Loucy (cell line): ENCODE data around the gene FSTL4.

Experiments used
- H2AFZ ChIP-seq: fragments of 200-600 bp; sonication (generic); 2 replicates; pipeline ENCODE4 v1.6.0; 2016; ENCODE audit warnings: antibody characterized with exemption, mild to moderate bottlenecking, low read length, moderate library complexity
- H3F3A ChIP-seq: fragments of 200-600 bp; 2 replicates; pipeline ENCODE4 v1.6.0; 2016; ENCODE audit warnings: antibody characterized with exemption, low read depth, mild to moderate bottlenecking
- H3K27me3 ChIP-seq: fragments of 200-600 bp; sonication (generic); 2 replicates; pipeline ENCODE4 v1.6.1; 2014; ENCODE audit warnings: low read length, mild to moderate bottlenecking; ENCODE audit not compliant: insufficient read depth, poor library complexity, severe bottlenecking
- H3K36me3 ChIP-seq: fragments of 200-600 bp; sonication (generic); 2 replicates; pipeline ENCODE4 v1.6.1; 2016; ENCODE audit warnings: low read length; ENCODE audit not compliant: insufficient read depth
- H3K4me1 ChIP-seq: fragments of 200-600 bp; sonication (generic); 2 replicates; pipeline ENCODE4 v1.5.1; 2014; ENCODE audit warnings: low read length, mild to moderate bottlenecking; ENCODE audit not compliant: insufficient read depth, poor library complexity, severe bottlenecking
- H3K4me2 ChIP-seq: fragments of 200-600 bp; sonication (generic); 2 replicates; pipeline ENCODE4 v1.6.0; 2014; ENCODE audit warnings: antibody characterized with exemption, low read length, low read depth, mild to moderate bottlenecking; ENCODE audit not compliant: poor library complexity, severe bottlenecking
- H3K4me3 ChIP-seq: fragments of 200-600 bp; sonication (generic); 2 replicates; pipeline ENCODE4 v1.5.1; 2014; ENCODE audit warnings: low read length, mild to moderate bottlenecking, mixed read lengths; ENCODE audit not compliant: poor library complexity, severe bottlenecking
- H3K79me2 ChIP-seq: fragments of 200-600 bp; sonication (generic); 2 replicates; pipeline ENCODE4 v1.6.1; 2014; ENCODE audit warnings: low read length; ENCODE audit not compliant: insufficient read depth
- H3K9ac ChIP-seq: fragments of 200-600 bp; sonication (generic); 2 replicates; pipeline ENCODE4 v1.6.0; 2014; ENCODE audit warnings: mild to moderate bottlenecking, low read depth, low read length, moderate library complexity; ENCODE audit not compliant: poor library complexity, severe bottlenecking
- H3K9me2 ChIP-seq: fragments of 200-600 bp; sonication (generic); replicated peaks from 2 replicates; pipeline ENCODE4 v1.6.1; 2016; ENCODE audit warnings: low read depth, low read length, mixed read lengths
- H3K9me3 ChIP-seq: fragments of 200-600 bp; sonication (generic); 2 replicates; pipeline ENCODE4 v1.6.1; 2014; ENCODE audit warnings: mild to moderate bottlenecking, antibody characterized with exemption, low read length, low read depth; ENCODE audit not compliant: insufficient read depth
- H4K20me1 ChIP-seq: fragments of 200-600 bp; sonication (generic); 2 replicates; pipeline ENCODE4 v1.6.0; 2014; ENCODE audit warnings: antibody characterized with exemption, low read length, mild to moderate bottlenecking; ENCODE audit not compliant: insufficient read depth, poor library complexity, severe bottlenecking
- CTCF ChIP-seq: fragments of 200-600 bp; sonication (generic); conservative IDR thresholded peaks from 2 replicates; pipeline ENCODE4 v1.5.1; 2014; ENCODE audit warnings: mild to moderate bottlenecking, antibody characterized with exemption, low read length
- EZH2phosphoT487 ChIP-seq: fragments of 200-600 bp; IDR thresholded peaks from 2 replicates; pipeline ENCODE4 v1.6.1; 2018; ENCODE audit warnings: antibody characterized with exemption, mild to moderate bottlenecking, moderate library complexity, borderline replicate concordance

The FSTL4 gene

DNA sequence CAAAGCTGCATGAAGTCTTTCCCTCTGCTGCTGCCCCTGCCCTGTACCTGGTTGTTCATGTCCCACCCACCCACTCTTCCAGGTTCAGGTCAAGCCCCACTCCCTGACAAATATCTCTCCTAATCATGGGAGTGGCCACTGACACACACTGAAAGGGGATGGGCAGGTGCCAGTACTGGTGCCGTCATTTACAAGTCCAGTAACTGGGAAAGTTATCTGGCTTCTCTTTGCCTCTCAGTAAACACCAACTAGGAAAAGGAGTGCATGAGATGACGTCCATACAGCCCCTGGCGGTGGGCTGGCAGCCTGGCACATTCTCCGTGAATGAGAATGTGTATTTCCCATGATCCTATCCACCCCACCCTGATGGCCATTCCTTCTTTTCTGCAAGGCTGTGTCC, 225.2 kb downstream of the FSTL4 start:
- Histone ChIP-seq H3K9me2 (no peaks in the 10 kb centered on the region), H3K36me3 (no peaks in the 10 kb centered on the region), H3K4me1 (no peaks in the 10 kb centered on the region), H3K9ac (no peak overlapping the region), H3K79me2 (no peaks in the 10 kb centered on the region), H3F3A (no peaks in the 10 kb centered on the region), H2AFZ (no peak overlapping the region), H4K20me1 (no peaks in the 10 kb centered on the region), H3K4me3 (no peak overlapping the region), H3K9me3 (no peaks in the 10 kb centered on the region), H3K4me2 (no peak overlapping the region), H3K27me3 (no peaks in the 10 kb centered on the region)
- no peak for TF ChIP-seq CTCF
- no peak for TF ChIP-seq EZH2phosphoT487

GRCh38 chr5:133386662-133387061, 225.7 kb downstream of the FSTL4 start:
- H3K4me3 ChIP-seq = no peak overlapping the region

GRCh38 chr5:133385346-133385745, 227.0 kb downstream of the FSTL4 start:
- no peaks in the 10 kb centered on the region for H3K9me2 ChIP-seq
- no peak overlapping the region for H3K4me2 ChIP-seq
- H3K4me1 ChIP-seq = no peaks in the 10 kb centered on the region
- no peaks in the 10 kb centered on the region for H3K9me3 ChIP-seq
- no peaks in the 10 kb centered on the region for H3K79me2 ChIP-seq
- no peak overlapping the region for H3K4me3 ChIP-seq
- no peak overlapping the region for H2AFZ ChIP-seq
- no peak overlapping the region for H3K9ac ChIP-seq
- H3K36me3 ChIP-seq = no peaks in the 10 kb centered on the region
- no peak for TF ChIP-seq CTCF
- no peak for TF ChIP-seq EZH2phosphoT487
- H3F3A ChIP-seq = no peaks in the 10 kb centered on the region
- no peaks in the 10 kb centered on the region for H4K20me1 ChIP-seq
- no peaks in the 10 kb centered on the region for H3K27me3 ChIP-seq

More at GRCh38 chr5:133386662-133387061, 225.7 kb downstream of the FSTL4 start:
- no peaks in the 10 kb centered on the region for H3K79me2 ChIP-seq
- H3K27me3 ChIP-seq = no peaks in the 10 kb centered on the region
- TF ChIP-seq EZH2phosphoT487 (no peak), CTCF (no peak)
- no peaks in the 10 kb centered on the region for H3K4me1 ChIP-seq
- no peak overlapping the region for H2AFZ ChIP-seq
- H3K9me3 ChIP-seq = no peaks in the 10 kb centered on the region
- no peak overlapping the region for H3K4me2 ChIP-seq
- H3F3A ChIP-seq = no peaks in the 10 kb centered on the region
- H3K9me2 ChIP-seq = no peaks in the 10 kb centered on the region
- no peaks in the 10 kb centered on the region for H3K36me3 ChIP-seq
- no peak overlapping the region for H3K9ac ChIP-seq
- no peaks in the 10 kb centered on the region for H4K20me1 ChIP-seq
